GM19468 (cell line): ENCODE data around the gene GLOD4.
"Not testable (repeated sequence)": the region's sequence is repeated elsewhere in the genome, so short reads cannot be mapped to it uniquely, and the experiment has no call there.

ENCODE experiments used
- ATAC-seq: cut with Tn5 transposase; IDR thresholded peaks from one replicate; pipeline ENCODE4 v1.9.1; 2021; ENCODE audit warnings: mild to moderate bottlenecking, moderate library complexity, moderate number of reproducible peaks; ENCODE audit not compliant: unreplicated experiment; ENCODE audit errors: extremely low read depth

GLOD4 gene

DNA sequence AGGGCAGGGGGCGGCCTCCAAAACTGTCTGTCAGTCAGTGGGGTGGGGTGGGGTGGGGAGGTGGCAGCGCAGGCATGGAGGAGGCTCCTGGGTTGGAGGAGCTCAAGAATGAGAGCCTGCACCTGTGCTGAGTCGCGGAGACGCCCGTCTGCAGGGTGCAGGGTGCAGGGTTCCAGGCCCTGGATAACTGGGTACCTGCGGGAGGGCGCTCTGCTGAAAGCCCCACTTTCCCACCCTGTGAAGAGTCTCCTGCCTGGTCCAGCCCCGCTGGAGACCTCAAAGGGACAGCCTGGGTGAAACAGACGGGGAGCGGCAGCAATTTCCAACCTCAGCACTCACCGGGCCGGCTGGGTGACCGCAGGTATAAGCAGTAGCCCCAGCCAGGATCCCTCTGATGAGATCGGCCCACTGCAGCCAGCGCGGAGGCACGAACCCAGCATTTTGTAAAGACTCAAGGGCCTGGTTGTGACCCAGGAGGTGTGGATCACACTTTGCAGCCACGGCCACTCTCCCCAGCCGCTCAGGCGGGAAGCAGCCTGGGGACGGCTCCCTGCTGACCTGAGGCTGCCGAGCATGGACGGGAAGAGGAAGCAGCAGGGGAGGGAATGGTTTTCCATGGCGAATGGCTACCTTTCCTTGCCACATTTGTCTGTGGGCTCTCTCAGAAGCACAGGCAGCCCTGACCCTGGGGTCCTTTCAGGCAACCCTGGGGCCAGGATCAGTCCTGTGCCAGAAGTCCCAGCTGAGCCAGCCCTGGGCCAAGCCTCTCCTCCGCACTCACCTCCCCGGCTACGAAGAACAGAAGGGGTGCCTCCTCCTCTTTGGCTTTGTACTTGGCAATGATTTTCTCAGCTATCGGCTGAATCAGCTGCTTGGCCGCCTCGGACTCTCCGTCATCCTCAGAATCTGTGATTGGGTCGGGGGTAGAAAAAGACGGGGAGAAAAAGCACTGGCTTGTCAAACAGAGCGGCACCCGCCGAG, 21.1 kb upstream of the GLOD4 start:
- no peak for ATAC-seq

DNA sequence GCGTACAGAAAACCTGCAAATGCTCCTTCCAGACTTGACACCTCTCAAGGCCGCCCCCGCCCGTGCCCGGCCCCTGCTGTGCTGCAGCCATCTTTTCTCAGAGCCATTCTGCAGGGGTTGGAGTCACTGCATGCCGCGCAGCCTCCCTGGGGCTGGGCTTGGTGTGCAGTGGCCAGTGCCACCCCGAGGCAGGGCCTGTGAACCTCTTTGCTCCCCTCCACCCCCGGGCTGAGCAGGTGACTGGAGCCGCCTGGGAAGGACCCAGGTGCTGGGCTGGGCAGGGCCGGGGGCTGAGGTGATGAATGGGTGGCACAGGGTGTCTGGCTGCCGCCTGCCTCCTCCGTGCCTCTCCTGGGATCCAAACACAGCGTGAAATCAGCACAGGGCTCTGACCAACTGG, 20.4 kb upstream of the GLOD4 start:
- no peak for ATAC-seq

GRCh38 chr17:801660-802059, 19.6 kb upstream of the GLOD4 start:
- ATAC-seq = no peak

DNA sequence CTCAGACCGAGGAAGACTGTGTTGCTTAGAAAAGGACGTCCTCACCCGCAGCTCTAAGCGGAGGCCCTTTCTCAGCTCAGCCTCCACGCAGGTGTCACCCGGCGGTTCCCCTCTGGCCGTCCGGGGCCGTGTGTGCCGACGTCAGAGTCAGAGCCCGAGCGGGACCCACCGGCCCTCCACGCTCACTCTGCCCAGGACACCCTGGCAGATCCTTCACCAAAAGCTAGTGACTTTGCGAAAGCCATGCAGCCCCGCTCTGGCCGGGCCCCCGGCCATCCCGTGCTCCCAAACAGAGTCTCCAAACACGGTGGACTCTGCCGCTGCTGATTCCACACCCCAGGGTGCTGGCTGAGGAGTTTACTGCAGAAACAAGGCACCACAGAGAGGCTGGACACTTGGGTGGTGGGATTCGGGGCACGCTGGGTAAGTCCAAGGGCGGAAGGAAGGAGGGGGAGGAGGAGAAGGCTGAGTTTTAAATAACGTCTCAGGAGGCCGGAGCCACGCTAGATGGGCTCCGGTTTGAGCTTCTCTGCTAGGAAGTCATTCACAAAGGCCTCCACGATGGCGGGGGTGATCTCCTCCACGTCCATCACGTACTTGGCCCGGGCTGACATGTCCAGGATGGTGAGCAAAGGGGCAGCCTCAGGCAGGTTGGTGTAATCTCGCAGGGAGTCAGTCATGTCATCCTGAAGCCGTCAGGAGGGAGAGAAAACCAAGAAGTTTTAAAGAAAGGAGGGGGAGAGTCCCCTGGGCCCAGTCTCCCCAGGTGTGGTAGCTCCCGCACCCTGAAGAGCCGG, 18.6 kb upstream of the GLOD4 start:
- ATAC-seq = no peak

- ATAC-seq = no peak
Measured at GRCh38 chr17:799261-799660, 17.2 kb upstream of the GLOD4 start.

DNA sequence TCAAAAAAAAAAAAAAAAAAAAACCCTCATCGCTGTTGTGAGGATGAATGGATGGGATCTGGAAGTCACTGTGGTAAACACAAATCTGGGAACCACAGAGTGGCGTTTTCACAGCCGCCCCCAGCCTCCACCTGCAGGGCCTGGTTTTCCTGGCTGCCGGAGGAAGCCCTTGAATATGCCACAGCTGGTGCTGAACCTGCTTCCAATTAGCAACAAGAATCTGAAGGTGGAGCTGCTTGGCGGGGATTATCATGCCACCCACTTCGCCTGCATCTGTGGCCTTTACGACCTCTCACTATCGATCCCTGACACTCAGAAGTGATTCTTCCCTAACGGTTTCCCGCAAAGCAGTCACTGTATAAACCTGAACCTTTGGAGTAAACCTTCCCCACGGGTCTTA, 16.2 kb upstream of the GLOD4 start:
- ATAC-seq = no peak

DNA sequence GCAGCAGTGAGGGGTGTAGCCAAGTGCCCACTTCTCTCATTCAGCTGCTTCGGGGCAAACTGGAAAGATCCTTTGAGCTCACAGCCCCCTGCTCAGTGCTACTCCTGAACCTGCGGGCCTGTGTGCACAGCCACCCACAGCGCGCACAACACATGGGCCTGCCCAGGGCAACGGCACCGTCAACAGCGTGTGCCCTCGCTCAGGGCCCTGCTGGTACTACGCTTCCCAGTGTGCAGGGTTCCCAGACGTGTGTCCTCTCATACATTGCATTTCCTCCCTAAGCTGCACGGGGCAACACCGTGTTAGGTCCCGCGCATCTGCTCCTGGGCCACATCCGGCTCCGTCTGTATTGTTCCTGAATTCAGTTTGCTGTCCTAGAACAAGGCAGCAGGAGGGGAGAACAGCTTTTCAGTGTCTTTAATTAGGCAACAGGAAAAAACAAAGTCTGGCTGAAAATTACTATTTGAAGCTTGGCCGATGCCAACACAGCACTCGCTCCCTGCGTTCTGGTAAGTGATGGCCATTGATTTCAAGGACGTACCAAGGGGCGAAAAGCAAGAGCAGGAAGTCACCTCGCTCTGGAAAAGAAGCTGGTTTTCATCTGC, 15.3 kb upstream of the GLOD4 start:
- ATAC-seq = no peak

- no peak for ATAC-seq
Measured at GRCh38 chr17:796609-797008, 14.5 kb upstream of the GLOD4 start.

DNA sequence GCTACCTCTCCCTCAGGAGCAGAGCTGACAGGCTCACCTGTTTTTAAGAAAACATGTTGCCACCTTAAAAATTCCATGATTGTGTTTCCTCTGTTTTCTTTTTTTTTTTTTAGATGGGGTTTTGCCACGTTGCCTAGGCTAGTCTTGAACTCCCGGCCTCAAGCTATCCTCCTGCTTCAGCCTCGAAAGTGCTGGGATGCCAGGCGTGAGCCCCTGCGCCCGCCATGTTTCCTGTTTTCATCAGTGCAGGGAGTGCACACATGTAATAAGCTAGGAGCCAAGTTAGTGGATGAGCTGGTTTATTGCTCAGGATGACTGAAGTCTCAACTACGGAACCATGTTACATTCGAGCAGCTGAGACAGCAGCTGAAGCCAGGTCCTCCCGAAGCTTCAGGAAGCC, 13.6 kb upstream of the GLOD4 start:
- no peak for ATAC-seq

GRCh38 chr17:795276-795675, 13.2 kb upstream of the GLOD4 start:
- no peak for ATAC-seq

DNA sequence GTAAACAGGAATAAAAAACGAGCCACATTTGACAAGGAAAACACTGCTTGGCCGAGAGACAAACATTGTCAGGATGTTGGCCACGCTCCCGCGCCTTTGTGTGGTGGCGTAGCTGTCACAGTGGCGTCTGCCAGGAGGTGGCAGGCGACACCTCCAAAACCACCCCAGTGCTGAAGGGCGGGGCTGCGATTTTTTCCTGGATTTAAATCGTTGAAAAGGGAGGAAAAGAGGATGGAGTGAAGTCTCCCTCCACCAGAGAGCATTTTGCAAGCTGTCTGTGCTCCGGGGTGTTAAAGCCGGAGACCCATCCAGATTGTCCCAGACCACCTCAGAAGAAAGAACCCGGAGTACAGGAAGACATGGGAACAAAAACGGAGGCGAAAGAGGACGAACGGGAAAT, 12.8 kb upstream of the GLOD4 start:
- ATAC-seq = no peak

- ATAC-seq = no peak
Measured at GRCh38 chr17:792277-792676, 10.2 kb upstream of the GLOD4 start.

DNA sequence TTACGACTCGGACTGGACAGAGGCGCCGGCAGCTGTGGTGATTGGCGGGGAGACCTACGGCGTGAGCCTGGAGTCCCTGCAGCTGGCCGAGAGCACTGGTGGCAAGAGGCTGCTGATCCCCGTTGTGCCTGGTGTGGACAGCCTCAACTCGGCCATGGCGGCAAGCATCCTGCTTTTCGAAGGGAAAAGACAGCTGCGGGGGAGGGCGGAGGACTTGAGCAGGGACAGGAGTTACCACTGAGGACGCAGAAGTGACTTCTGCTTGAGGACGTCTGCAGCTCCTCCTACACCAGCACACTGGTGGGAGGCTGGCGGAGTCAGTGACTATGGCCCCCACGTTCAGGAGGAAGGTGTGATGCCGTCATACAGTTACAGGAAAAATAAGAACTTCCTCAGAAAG, 9.7 kb upstream of the GLOD4 start:
- no peak for ATAC-seq

DNA sequence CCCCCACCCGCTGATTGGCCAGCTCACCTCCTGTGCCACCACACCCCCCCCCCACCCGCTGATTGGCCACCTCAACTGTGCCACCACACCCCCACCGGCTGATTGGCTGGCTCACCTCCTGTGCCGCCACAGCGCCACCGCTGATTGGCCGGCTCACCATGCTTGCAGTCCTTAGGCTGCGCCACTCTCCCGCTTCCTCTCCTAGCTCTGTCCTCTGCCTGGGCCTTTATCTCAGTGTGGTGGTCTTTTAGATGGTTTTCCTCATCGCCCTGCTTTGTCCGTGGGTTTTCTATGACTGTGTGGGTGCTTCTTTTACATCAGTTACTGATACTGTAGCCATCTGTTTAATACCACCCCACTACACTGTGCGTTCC, 8.8 kb upstream of the GLOD4 start:
- not testable (repeated sequence) for ATAC-seq

GRCh38 chr17:789931-790873, 8.1 kb upstream of the GLOD4 start:
- not testable (repeated sequence) for ATAC-seq

DNA sequence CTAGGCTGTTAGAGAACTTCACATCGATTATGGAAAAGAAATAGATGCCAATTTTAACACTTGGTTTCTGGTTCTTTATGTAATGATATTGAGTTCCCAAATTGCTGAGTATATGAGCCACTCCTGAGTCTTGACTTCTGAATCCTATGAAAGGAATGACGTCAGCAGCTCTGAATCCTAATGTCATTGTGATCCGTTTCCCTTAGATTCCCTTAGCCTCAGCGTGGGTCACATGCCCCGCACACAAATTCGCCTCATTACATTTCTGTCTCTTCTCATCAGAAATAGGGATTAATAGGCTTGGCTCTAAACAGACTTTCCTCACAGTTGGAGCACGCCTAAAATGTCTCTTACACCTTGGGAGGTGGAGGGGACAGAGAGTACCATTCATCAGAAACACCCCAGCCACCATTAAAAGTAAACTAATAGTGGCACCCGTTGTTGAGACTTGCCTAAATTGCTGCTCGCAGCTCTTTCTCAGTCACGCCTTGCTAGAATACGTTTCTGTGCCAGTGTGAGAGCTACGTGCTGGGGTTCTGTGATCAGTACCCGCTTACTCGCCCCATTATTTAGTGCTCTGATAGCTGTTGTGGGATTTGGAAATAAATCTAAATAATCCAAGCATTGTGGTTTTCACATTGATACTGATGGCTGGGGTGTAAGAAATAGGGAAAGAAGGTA, 7.2 kb upstream of the GLOD4 start:
- no peak for ATAC-seq

GRCh38 chr17:788551-788950, 6.5 kb upstream of the GLOD4 start:
- no peak for ATAC-seq

DNA sequence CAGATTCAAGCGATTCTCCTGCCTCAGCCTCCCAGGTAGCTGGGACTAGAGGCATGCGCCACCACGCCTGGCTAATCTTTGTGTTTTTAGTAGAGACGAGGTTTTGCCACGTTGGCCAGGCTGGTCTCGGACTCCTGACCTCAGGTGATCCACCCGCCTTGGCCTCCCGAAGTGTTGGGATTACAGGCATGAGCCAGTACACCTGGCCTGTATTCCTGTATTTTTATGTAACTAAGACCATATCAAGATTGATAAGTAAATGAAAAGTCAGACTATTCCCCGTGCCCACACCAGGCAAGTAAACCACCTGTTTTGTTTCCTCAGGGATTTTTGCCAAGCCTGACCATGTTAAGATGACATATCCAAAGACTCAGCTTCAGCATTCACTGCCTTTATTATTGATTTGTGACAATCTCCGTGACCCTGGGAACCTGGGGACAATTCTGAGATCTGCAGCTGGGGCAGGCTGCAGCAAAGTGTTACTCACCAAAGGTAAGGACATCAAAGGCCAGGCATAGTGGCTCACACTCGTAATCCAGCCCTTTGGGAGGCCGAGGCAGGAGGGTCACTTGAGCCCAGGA, 5.7 kb upstream of the GLOD4 start:
- no peak for ATAC-seq

DNA sequence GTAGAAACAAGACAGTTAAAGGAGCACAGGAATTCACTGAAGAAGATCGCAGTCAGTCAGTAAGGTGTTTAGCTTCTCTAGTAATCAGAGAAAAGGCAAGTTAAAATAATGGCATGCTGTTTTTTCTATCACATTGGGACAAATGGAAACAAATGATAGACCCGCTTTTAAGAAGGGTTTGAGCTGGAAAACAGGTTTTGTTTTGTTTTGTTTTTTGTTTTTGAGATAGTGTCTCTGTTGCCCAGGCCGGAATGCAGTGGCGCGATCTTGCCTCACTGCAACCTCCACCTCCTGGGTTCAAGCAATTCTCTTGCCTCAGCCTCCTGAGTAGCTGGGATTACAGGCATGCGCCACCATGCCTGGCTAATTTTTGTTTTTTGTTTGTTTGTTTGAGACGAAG, 3.8 kb upstream of the GLOD4 start:
- ATAC-seq = not testable (repeated sequence)
